ENCODE results near the gene RAB34. TPM values are rescaled to one million over a fixed set of nuclear protein-coding genes. Genes with fewer than 3 reads are reported as not detected.

The RAB34 gene
- polyA plus RNA-seq, 1 experiment: 389 TPM

DNA sequence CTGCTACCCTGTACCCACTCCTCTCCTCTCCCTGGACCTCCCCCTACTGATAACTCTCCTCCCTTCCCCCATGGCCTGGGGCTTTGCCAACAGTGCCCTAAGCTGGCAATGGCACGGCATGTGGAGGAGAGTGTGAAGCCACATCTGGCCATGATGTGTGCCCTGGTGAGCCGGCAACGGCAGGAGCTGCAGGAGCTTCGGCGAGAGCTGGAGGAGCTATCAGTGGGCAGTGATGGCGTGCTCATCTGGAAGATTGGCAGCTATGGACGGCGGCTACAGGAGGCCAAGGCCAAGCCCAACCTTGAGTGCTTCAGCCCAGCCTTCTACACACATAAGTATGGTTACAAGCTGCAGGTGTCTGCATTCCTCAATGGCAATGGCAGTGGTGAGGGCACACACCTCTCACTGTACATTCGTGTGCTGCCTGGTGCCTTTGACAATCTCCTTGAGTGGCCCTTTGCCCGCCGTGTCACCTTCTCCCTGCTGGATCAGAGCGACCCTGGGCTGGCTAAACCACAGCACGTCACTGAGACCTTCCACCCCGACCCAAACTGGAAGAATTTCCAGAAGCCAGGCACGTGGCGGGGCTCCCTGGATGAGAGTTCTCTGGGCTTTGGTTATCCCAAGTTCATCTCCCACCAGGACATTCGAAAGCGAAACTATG lies 31.3 kb upstream of the RAB34 start:
- DNase-seq (ENCODE audit: low read depth, low spot score): no peak
- TF ChIP-seq, protein P1, sequence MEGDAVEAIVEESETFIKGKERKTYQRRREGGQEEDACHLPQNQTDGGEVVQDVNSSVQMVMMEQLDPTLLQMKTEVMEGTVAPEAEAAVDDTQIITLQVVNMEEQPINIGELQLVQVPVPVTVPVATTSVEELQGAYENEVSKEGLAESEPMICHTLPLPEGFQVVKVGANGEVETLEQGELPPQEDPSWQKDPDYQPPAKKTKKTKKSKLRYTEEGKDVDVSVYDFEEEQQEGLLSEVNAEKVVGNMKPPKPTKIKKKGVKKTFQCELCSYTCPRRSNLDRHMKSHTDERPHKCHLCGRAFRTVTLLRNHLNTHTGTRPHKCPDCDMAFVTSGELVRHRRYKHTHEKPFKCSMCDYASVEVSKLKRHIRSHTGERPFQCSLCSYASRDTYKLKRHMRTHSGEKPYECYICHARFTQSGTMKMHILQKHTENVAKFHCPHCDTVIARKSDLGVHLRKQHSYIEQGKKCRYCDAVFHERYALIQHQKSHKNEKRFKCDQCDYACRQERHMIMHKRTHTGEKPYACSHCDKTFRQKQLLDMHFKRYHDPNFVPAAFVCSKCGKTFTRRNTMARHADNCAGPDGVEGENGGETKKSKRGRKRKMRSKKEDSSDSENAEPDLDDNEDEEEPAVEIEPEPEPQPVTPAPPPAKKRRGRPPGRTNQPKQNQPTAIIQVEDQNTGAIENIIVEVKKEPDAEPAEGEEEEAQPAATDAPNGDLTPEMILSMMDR (IDR thresholded peaks at IDR 0.05; ENCODE audit: low read depth, low read length): no peak
- POLR2A ChIA-PET: interaction anchor here (2.9 kb wide), 1 partner anchor 22 kb away, joined by 23 read pairs; the partner anchor contains the start of gene TLCD1

DNA sequence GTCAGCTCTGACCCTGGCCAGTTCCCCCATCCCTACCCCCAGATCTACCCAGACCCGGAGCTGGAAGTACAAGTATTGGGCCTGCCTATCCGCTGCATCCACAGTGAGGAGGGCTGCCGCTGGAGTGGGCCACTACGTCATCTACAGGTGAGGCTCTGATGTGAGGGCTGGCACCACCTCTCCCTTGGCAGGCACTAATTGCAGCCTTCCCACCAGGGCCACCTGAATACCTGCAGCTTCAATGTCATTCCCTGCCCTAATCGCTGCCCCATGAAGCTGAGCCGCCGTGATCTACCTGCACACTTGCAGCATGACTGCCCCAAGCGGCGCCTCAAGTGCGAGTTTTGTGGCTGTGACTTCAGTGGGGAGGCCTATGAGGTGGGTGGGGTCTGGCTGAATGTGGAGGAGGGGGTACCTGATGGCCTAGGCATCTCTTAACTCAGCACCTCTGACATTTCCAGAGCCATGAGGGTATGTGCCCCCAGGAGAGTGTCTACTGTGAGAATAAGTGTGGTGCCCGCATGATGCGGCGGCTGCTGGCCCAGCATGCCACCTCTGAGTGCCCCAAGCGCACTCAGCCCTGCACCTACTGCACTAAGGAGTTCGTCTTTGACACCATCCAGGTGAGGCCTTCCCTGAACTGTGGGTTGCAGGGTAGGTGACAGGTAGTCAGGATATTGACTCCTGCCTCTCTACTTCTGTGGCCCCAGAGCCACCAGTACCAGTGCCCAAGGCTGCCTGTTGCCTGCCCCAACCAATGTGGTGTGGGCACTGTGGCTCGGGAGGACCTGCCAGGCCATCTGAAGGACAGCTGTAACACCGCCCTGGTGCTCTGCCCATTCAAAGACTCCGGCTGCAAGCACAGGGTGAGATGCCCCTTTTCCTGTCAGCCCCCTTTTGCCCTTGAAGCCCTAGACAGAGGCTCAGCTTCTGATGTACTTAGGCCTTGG lies 30.4 kb upstream of the RAB34 start:
- TF ChIP-seq, protein P1 (IDR thresholded peaks at IDR 0.05; ENCODE audit: low read depth, low read length): no peak
- POLR2A ChIA-PET: interaction anchor here (0.6 to 6.6 kb wide), 4 partner anchors 21 to 95 kb away, joined by 3 to 93 read pairs (median 14); partner anchors contain the start of genes FAM222B, NEK8, RPL23A and TLCD1
- no peaks in the 10 kb centered on the region; the same call in 1 of the 2 replicates for H3K9me3 ChIP-seq (ENCODE audit: control insufficient read depth, insufficient read depth, low read length)
- no peaks in the 10 kb centered on the region for H3K27me3 ChIP-seq (ENCODE audit: control insufficient read depth, insufficient read depth, low read length)
- peak overlapping the region; percentile 11 for H3K27ac ChIP-seq (ENCODE audit: low read depth, low read length)
- no peak overlapping the region for H3K4me3 ChIP-seq (ENCODE audit: low read depth, low read length)
- DNase-seq (ENCODE audit: low read depth, low spot score): no peak
- CTCF ChIA-PET: interaction anchor here (1.6 to 15.1 kb wide), 3 partner anchors 14 to 197 kb away, joined by 3 to 193 read pairs (median 100); partner anchors contain the start of genes NEK8 and TLCD1

More for the DNA sequence above, 31.3 kb upstream of the RAB34 start:
- H3K9me3 ChIP-seq (ENCODE audit: control insufficient read depth, insufficient read depth, low read length): no peaks in the 10 kb centered on the region; the same call in 1 of the 2 replicates
- H3K27me3 ChIP-seq (ENCODE audit: control insufficient read depth, insufficient read depth, low read length): no peaks in the 10 kb centered on the region
- no peak overlapping the region for H3K27ac ChIP-seq (ENCODE audit: low read depth, low read length)
- H3K4me3 ChIP-seq (ENCODE audit: low read depth, low read length): no peak overlapping the region
- CTCF ChIA-PET: interaction anchor here (1.2 to 15.1 kb wide), 7 partner anchors 14 to 196 kb away, joined by 3 to 193 read pairs (median 4); partner anchors contain the start of genes NEK8, RPL23A and TLCD1

DNA sequence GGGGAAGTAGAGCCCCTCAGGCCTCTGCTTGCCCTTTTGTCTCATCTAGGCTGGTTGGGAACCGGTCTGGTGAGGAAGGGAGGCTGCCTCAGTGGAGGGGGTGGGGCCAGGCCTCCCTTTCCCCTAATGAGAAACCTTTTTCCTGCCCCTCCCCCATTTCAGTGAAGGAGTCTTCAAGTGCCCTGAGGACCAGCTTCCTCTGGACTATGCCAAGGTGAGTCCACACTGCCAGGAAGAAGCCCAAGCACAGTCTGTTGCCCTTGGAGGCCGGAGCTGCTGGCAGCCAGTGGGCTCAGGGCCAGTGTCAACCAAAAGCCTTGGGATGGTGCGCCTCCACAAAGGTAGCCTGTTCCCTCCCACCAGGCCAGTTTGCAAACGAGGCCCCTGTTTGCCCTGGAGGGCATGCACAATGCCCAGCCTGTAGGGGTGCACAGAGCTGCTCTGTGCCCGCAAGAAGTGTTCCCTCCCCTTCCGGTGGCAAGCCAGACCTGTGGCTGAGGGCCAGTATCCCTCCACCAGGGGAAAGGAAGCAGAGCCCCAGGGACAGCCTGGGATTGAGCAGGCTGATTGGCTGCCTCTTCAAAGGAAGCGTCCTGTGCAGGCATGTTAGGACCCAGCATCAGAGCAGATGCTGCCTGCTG lies 29.5 kb upstream of the RAB34 start:
- CTCF ChIA-PET: interaction anchor here (1.5 to 15.1 kb wide), 3 partner anchors 17 to 100 kb away, joined by 3 to 193 read pairs (median 7); partner anchors contain the start of genes NEK8 and TLCD1
- Histone ChIP-seq H3K4me3 (ENCODE audit: low read depth, low read length) (peak overlapping the region; percentile 88; the same call in 1 of the 2 replicates), H3K27me3 (ENCODE audit: control insufficient read depth, insufficient read depth, low read length) (no peaks in the 10 kb centered on the region), H3K9me3 (ENCODE audit: control insufficient read depth, insufficient read depth, low read length) (no peaks in the 10 kb centered on the region; the same call in 1 of the 2 replicates), H3K27ac (ENCODE audit: low read depth, low read length) (peak overlapping the region; percentile 31)
- DNase-seq (ENCODE audit: low read depth, low spot score): no peak
- POLR2A ChIA-PET: interaction anchor here (0.6 to 6.6 kb wide), 3 partner anchors 20 to 95 kb away, joined by 3 to 93 read pairs (median 4); partner anchors contain the start of genes FAM222B, NEK8, RPL23A and TLCD1
- TF ChIP-seq, protein P1 (IDR thresholded peaks at IDR 0.05; ENCODE audit: low read depth, low read length): no peak

DNA sequence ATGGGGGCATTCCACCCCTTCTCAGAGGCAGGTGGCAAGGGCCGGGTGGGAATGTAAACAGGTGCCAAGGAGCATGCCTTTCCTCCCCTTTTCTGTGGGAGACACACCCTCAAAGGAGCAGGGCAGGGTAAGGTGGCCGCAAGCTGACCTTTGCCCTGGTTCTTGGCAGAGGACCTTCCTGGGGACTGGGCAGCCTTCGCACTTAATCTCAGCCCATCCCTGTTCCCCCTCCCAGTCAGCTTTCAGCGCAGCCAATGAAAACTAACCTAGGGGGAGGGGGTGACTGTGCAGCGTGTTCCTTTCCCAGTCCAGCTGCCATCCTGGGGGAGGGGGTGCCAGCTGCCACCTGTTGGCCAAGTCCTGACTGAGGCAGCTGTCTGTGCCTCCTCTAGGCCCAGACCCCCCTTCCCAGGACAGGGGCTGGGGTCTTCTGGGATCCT lies 29.0 kb upstream of the RAB34 start:
- Histone ChIP-seq H3K27me3 (ENCODE audit: control insufficient read depth, insufficient read depth, low read length) (no peaks in the 10 kb centered on the region), H3K27ac (ENCODE audit: low read depth, low read length) (peak overlapping the region; percentile 31), H3K4me3 (ENCODE audit: low read depth, low read length) (peak overlapping the region; percentile 88), H3K9me3 (ENCODE audit: control insufficient read depth, insufficient read depth, low read length) (no peaks in the 10 kb centered on the region; the same call in 1 of the 2 replicates)
- TF ChIP-seq, protein P1 (IDR thresholded peaks at IDR 0.05; ENCODE audit: low read depth, low read length): no peak
- CTCF ChIA-PET: interaction anchor here (0.6 to 15.1 kb wide), 4 partner anchors 17 to 100 kb away, joined by 3 to 193 read pairs (median 6); partner anchors contain the start of genes NEK8 and TLCD1
- POLR2A ChIA-PET: interaction anchor here (1.2 to 6.6 kb wide), 3 partner anchors 20 to 205 kb away, joined by 3 to 93 read pairs (median 5); partner anchors contain the start of genes NEK8, RPL23A and TLCD1
- no peak for DNase-seq (ENCODE audit: low read depth, low spot score)

All from AG04450 (cell line).